Measurements from ENCODE around the gene YPEL3. TPM values are rescaled to one million over a fixed set of nuclear protein-coding genes. Genes with fewer than 3 reads are reported as not detected.

The YPEL3 gene
- polyA plus RNA-seq, 2 of the 4 experiments (the other 2 are of a cell fraction): 4.5 to 8.1 TPM

DNA sequence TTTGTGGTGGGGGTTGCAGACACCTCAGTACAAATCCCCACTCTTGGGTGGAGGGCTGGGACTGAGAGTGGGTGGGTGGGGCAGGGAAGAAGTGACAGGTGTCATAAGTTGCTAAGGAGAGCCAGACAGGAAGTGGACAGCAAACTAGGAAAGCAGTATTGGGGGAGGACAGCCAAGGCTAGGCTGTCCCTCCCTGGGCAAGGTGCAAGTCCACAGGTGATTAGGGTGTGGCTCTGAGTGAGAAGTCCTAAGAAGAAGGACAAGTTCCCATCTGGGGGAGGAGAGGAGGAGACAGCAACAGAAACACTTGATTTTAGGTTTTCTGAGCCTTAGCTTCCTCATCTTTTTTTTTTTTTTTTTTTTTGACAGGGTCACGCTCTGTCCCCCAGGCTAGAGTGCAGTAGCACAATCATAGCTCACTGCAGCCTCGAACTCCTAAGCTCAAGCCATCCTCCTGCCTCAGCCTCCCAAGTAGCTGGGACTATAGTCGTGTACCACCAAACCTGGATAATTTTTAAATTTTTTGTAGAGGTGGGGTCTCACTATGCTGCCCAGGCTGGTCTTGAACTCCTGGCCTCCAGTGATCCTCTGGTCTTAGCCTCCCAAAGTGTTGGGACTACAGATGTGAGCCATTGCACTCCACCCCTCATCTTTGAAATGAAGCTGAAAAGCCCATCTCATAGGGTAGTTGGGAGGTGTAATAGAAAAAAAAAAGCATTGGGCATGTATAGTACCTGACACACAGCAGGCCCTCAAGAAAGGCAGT lies 24.5 kb upstream of the YPEL3 start:
- H3K4me1 ChIP-seq: peaks cover 27% of the 10 kb centered on the region
- ATAC-seq (no peak), DNase-seq (ENCODE audit: low read depth in 1 of 2, low spot score in 1 of 2) (no peak), FAIRE-seq (no peak)
- H3K4me2 ChIP-seq: no peak overlapping the region
- WGBS (ENCODE audit: missing lambda C conversion rate): 79% methylated on average over 3 of the region's 3 CpGs
- 0 out of 2 replicates have a peak, but pooled peaks have one; percentile 56 for TF ChIP-seq RFX5 (IDR thresholded peaks at IDR 0.05)
- TF ChIP-seq CEBPB (IDR thresholded peaks at IDR 0.05): no peak
- H3K9me3 ChIP-seq: no peaks in the 10 kb centered on the region
- no peak overlapping the region for H3K27ac ChIP-seq
- no peak overlapping the region for H3K4me3 ChIP-seq
- ChIA-PET CTCF (interaction anchor here (0.8 to 13.1 kb wide), 4 partner anchors 10 to 77 kb away, joined by 3 to 153 read pairs (median 10); partner anchors contain the start of genes TBX6 and YPEL3), POLR2A (no interaction called here)

DNA sequence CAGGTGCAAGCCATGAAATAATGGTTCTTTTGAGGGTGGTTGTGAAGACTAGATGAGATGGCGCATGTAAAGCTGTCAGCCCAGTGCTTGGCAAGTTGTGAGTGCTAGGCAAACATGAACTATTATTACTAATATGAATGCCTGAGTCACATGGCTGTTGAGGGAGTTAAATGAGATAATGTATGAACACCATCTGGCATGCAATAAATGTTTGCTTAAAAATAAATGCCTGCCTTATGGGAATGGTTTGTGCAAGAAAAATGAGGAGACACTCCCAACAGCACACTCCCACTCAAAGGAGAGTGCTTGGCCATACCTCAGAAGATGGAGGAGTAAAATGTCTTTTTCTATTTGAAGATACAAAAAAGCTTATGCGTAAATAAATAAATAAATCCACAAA lies 23.4 kb upstream of the YPEL3 start:
- ATAC-seq (no peak), DNase-seq (ENCODE audit: low read depth in 1 of 2, low spot score in 1 of 2) (no peak), FAIRE-seq (no peak)
- Histone ChIP-seq H3K9me3 (no peaks in the 10 kb centered on the region), H3K4me2 (no peak overlapping the region), H3K27ac (no peak overlapping the region), H3K4me1 (peaks cover 21% of the 10 kb centered on the region), H3K4me3 (no peak overlapping the region)
- ChIA-PET CTCF (interaction anchor here (13.1 kb wide), 1 partner anchor 26 kb away, joined by 153 read pairs; the partner anchor contains the start of genes TBX6 and YPEL3), POLR2A (no interaction called here)
- TF ChIP-seq, protein P1, sequence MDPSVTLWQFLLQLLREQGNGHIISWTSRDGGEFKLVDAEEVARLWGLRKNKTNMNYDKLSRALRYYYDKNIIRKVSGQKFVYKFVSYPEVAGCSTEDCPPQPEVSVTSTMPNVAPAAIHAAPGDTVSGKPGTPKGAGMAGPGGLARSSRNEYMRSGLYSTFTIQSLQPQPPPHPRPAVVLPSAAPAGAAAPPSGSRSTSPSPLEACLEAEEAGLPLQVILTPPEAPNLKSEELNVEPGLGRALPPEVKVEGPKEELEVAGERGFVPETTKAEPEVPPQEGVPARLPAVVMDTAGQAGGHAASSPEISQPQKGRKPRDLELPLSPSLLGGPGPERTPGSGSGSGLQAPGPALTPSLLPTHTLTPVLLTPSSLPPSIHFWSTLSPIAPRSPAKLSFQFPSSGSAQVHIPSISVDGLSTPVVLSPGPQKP (IDR thresholded peaks at IDR 0.05; ENCODE audit: low read depth, low read length): no peak
- TF ChIP-seq EHMT2 (IDR thresholded peaks at IDR 0.05; ENCODE audit: low read depth) (no peak), RFX5 (IDR thresholded peaks at IDR 0.05) (no peak), HEYL (CRISPR knock-in tag; IDR thresholded peaks at IDR 0.05) (no peak), CHD4 (IDR thresholded peaks at IDR 0.05; ENCODE audit: borderline replicate concordance) (no peak), TP53 (CRISPR knock-in tag; IDR thresholded peaks at IDR 0.05) (no peak), CBX2 (IDR thresholded peaks at IDR 0.05; ENCODE audit: borderline replicate concordance, low read depth) (no peak), KDM5A (IDR thresholded peaks at IDR 0.05) (no peak), ZSCAN20 (CRISPR knock-in tag; IDR thresholded peaks at IDR 0.05) (no peak), ZFP36 (IDR thresholded peaks at IDR 0.05; ENCODE audit: borderline replicate concordance, partially characterized antibody) (no peak), ZNF302 (CRISPR knock-in tag; IDR thresholded peaks at IDR 0.05) (no peak), JUN (IDR thresholded peaks at IDR 0.05) (no peak), POLR2AphosphoS2 (conservative IDR thresholded peaks at IDR 0.05; ENCODE audit: low read length) (no peak)
- TF ChIP-seq, protein P2, sequence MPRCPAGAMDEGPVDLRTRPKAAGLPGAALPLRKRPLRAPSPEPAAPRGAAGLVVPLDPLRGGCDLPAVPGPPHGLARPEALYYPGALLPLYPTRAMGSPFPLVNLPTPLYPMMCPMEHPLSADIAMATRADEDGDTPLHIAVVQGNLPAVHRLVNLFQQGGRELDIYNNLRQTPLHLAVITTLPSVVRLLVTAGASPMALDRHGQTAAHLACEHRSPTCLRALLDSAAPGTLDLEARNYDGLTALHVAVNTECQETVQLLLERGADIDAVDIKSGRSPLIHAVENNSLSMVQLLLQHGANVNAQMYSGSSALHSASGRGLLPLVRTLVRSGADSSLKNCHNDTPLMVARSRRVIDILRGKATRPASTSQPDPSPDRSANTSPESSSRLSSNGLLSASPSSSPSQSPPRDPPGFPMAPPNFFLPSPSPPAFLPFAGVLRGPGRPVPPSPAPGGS (IDR thresholded peaks at IDR 0.05): no peak
- TF ChIP-seq, protein P3, sequence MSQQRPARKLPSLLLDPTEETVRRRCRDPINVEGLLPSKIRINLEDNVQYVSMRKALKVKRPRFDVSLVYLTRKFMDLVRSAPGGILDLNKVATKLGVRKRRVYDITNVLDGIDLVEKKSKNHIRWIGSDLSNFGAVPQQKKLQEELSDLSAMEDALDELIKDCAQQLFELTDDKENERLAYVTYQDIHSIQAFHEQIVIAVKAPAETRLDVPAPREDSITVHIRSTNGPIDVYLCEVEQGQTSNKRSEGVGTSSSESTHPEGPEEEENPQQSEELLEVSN (IDR thresholded peaks at IDR 0.05; ENCODE audit: borderline replicate concordance, low read depth): no peak
- WGBS (ENCODE audit: missing lambda C conversion rate): 91% methylated on average over 2 of the region's 2 CpGs

DNA sequence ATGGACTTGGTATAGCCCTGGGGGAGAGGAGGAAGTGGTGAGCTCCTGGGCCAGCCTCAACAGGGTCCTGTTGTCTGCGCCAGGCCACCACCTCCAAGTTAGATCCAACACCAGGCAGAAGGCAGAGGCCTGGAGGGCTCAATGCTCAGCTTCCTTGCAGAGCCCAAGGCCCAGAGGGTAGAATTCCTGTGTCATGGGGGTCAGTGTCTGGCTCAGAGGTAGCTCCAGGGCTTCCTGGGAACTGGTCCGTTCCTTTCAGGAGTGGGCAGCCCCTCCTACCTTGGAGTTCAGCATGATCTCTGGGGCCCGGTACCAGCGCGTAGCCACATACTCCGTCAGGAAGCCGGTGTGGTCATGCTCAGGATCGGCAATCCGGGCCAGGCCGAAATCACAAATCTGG lies 21.8 kb upstream of the YPEL3 start:
- Histone ChIP-seq H3K9me3 (no peaks in the 10 kb centered on the region), H3K4me2 (no peak overlapping the region), H3K27ac (no peak overlapping the region), H3K4me1 (peaks cover 26% of the 10 kb centered on the region), H3K4me3 (no peak overlapping the region)
- CTCF ChIA-PET: interaction anchor here (1.2 to 13.1 kb wide), 3 partner anchors 24 to 292 kb away, joined by 3 to 153 read pairs (median 3); partner anchors contain the start of genes TBX6 and YPEL3
- 95% methylated on average over 8 of the region's 10 CpGs for WGBS (ENCODE audit: missing lambda C conversion rate)
- no peak for TF ChIP-seq HEYL (CRISPR knock-in tag; IDR thresholded peaks at IDR 0.05)
- no peak for FAIRE-seq
- DNase-seq (ENCODE audit: low read depth in 1 of 2, low spot score in 1 of 2): no peak
- ATAC-seq: no peak
- POLR2A ChIA-PET: no interaction called here

All from A549 (cell line).